ENCODE data around the gene INHBE.
"Not testable (repeated sequence)": the region's sequence is repeated elsewhere in the genome, so short reads cannot be mapped to it uniquely, and the experiment has no call there.

INHBE gene

DNA sequence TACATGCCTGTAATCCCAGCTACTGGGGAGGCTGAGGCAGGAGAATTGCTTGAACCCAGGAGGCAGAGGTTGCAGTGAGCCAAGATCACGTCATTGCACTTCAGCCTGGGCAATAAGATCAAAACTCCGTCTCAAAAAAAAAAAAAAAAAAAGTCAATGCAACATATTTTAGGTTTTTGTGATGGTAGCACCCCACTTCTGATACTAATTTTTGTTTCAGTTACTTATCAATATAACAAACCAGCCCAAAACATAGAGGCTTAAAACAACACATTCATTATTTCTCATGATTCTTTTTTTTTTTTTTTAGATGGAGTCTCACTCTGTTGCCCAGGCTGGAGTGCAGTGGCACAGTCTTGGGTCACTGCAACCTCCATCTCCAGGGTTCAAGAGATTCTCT is 13.7 kb upstream of the INHBE start:
- not testable (repeated sequence) for DNase-seq (ENCODE audit: low read depth)

DNA sequence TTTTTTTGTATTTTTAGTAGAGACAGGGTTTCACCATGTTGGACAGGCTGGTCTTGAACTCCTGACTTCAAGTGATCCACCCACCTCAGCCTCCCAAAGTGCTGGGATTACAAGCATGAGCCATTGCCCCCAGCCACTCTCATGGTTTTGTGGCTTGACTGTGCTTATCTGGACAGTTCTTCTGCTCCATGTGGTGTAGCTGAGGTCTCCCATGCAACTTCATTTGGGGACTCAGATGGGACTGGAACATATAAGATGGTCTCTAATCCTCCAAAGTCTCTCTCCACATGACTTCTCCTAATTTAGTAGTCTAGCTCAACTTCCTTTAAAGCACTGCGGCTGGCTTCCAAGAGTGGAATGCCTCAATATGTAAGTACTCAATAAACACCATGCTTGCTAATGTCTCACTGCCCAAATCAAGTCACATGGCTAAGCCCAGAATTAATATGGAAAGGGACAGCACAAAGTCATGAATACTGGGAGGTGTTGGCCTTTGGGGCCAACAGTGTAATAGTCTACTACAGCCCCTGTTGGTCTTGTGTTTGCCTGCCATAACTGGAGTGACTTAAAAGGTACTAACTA is 13.2 kb upstream of the INHBE start:
- DNase-seq (ENCODE audit: low read depth), result no peak

DNA sequence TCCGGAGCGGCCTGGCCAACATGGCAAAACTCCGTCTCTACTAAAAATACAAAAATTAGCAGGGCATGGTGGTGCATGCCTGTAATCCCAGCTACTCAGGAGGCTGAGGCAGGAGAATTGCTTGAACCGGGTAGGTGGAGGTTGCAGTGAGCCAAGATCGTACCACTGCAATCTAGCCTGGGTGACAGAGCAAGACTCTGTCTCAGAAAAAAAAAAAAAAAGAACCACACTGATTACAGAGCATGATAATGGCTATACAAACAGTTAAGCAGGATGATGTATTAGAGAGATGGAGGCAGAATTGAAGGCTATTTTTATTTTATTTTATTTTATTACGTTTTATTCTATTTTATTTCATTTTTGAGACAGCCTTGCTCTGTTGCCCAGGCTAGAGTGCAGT is 10.8 kb upstream of the INHBE start:
- DNase-seq (ENCODE audit: low read depth), result not testable (repeated sequence)

DNA sequence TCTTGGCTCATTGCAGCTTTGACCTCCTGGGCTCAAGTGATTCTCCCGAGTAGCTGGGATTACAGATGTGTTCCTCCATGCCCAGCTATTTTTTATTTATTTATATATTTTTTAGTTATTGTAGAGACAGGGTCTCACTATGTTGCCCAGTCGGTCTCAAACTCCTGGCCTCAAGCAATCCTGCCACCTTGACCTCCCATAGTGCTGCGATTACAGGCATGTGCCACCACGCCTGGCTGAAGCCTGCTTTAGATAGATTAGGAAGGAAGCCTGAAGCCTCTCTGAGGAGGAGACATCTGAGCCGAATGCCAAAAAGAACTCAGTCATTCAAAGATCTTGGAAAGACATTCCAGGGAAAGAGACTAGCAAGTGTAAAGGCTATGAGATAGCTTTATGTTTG is 10.4 kb upstream of the INHBE start:
- no peak for DNase-seq (ENCODE audit: low read depth)

DNA sequence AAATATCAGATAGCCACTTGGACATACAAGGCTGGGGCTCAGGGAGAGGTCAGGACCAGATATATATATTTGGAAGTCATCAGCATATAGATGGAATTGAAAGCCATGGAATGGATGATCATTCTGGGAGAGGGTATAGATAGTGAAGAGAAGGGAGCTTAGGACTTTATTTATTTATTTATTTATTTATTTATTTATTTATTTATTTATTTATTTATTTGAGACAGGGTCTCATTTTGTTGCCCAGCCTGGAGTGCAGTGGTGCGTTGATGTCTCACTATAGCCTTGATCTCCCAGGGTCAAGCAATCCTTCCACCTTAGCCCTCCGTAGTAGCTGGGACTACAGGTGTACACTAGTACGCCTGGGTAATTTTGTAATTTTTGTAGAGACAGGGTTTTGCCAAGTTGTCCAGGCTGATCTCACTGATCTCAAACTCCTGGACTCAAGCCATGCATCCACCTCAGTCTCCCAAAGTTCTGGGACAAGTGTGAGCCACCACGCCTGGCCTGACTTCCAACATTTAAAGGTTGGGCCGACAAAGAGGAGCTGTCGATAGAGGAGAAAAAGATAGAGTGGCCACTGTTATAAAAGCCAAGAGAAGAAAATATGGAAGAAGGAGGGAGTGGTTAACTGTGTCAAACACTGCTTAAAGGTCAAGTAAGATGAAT is 8.7 kb upstream of the INHBE start:
- no peak for DNase-seq (ENCODE audit: low read depth)

DNA sequence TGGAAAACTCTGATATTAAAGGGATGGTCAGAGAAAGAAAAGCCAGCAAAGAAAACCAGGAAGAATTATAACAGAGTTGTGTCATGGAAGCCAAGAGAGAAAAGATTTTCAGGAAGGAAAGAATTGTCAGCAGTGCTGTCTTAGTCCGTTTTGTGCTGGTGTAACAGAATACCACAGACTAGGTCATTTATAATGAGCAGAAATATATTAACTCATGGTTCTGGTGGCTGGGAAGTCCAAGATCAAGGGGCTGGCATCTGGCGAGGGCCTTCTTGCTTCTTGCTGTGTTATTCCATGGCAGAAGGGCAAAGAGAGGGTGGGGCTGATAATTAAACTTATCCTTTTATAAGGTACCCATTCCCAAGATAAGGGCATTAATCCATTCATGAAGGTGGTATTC is 6.4 kb upstream of the INHBE start:
- DNase-seq (ENCODE audit: low read depth), result no peak

DNA sequence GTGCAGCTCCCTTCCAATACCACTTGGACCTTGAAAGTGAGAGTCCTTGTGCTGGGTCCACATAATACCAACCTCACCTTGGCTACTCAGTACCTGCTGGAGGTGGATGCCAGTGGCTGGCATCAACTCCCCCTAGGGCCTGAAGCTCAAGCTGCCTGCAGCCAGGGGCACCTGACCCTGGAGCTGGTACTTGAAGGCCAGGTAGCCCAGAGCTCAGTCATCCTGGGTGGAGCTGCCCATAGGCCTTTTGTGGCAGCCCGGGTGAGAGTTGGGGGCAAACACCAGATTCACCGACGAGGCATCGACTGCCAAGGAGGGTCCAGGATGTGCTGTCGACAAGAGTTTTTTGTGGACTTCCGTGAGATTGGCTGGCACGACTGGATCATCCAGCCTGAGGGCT is 5.7 kb upstream of the INHBE start:
- no peak for DNase-seq (ENCODE audit: low read depth)

DNA sequence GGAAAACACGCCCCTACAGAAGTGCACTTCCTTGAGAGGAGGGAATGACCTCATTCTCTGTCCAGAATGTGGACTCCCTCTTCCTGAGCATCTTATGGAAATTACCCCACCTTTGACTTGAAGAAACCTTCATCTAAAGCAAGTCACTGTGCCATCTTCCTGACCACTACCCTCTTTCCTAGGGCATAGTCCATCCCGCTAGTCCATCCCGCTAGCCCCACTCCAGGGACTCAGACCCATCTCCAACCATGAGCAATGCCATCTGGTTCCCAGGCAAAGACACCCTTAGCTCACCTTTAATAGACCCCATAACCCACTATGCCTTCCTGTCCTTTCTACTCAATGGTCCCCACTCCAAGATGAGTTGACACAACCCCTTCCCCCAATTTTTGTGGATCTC is 5.0 kb upstream of the INHBE start:
- no peak for DNase-seq (ENCODE audit: low read depth)

DNA sequence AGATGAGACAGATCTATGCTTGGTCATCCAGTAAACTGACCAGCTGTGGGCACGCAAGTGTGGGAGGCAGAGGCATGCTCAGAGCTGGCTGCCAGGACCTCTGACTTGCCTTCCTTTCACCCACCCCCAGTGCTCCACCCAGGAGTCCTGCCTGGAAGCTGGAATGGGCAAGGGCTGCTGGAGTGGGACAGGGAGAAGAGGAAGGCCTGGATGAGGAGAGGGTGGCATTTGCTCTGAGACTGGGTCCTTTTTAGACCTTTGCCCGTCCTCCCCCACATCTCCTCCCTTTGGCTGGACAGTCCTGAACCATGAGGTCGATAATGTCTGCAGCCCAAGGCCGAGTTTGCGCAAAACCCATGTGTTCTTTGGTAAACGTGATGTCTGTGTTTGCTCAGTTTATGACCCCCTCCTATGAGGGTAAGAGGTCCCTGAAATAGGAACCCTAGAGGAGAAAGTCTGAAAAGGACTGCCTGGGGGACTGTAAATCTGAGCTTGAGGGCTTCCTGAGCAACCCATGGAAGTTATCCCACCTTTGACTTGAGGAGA is 3.8 kb upstream of the INHBE start:
- DNase-seq (ENCODE audit: low read depth), result no peak

DNA sequence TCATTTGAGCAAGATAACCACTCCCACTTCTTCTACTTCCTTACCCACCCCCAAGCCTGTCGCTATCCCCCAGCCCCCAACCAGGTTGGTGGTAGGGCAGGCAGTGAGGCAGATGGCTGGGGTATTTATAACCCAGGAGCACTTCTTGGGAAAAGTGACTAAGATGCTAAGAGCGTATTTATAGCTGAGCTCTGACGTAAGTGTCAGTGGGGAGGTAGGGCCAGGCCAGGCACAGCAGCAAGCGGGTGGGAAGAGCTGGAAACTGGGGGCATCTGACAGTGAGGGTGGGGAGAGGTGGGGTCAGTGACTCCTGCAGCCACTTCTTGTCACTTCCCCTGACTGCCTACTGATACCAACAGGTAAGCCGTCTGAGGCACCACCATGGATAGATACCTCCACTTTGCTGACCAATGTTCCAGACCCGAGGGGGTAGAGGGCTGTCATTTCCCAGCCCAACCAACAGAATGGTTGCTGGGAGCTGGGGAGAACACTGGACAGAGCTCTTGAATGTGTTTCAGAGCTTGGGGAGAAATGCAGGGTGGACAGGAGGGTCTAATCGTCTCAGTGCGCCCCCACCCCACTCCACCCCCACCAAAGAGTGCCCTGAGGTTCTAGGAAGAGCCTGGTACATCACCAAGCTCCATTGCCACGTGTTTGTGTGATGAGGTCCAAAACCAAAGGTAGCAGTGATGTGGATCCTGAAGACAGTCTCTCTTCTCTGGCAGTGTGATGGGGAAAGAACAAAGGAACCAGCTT is 2.7 kb upstream of the INHBE start:
- peak; percentile 65 for DNase-seq (ENCODE audit: low read depth)

DNA sequence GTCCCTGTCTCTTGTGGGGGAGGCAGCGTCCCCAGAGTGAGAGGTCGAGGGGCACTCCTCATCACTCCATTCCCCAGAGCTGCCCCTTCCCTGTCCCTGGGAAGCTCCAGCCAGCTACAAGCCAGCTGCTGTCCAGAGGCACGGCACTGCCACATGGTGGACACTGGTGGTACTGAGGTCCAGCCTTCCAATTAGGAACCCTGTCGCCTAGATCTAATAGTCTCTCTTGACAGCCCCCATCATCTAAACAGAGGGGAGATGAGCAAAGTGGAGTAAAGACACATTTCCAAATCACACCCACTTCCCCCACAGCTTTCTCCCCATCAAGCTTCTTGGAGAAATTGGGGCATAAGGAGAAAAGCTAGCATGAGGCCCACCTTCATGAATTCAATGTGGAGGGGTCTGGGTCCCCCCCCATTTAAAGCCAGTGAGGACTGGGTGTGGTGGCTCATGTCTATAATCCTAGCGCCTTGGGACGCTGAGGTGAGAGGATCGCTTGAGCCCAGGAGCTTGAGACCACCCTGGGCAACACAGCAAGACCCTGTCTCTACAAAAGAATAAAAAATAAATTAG is 2.1 kb upstream of the INHBE start:
- DNase-seq (ENCODE audit: low read depth), result peak; percentile 47

DNA sequence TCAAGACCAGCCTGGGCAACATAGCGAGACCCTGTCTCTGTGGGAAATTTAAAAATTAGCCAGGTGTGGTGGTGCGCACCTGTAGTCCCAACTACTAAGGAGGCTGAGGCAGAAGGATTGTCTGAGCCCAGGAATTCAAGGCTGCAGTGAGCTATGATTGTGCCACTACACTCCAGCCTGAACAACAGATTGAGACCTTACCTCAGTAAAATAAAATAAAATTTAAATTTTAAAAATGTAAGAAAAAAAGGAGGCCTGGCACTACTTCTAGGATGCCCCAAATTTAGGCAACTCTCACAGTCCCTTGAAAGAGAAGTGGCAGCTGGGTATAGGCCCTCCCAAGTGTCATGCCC is 918 bp upstream of the INHBE start:
- no peak for DNase-seq (ENCODE audit: low read depth)

DNA sequence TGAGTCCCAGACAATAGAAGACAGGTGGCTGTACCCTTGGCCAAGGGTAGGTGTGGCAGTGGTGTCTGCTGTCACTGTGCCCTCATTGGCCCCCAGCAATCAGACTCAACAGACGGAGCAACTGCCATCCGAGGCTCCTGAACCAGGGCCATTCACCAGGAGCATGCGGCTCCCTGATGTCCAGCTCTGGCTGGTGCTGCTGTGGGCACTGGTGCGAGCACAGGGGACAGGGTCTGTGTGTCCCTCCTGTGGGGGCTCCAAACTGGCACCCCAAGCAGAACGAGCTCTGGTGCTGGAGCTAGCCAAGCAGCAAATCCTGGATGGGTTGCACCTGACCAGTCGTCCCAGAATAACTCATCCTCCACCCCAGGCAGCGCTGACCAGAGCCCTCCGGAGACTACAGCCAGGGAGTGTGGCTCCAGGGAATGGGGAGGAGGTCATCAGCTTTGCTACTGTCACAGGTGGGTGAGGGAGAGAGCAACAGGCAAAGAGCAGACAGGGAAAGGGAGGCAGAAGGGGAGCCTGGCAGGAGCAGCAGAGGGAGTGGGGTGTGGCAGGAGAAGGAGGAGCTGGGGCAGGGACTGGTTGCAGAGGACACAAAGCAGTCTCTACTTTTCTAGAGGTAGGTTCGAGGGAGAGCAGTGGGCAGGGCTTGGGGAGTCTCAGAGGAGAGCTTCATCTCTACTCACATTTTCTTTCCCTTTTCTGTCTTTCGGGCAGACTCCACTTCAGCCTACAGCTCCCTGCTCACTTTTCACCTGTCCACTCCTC is 452 bp downstream of the INHBE start:
- no peak for DNase-seq (ENCODE audit: low read depth)

DNA sequence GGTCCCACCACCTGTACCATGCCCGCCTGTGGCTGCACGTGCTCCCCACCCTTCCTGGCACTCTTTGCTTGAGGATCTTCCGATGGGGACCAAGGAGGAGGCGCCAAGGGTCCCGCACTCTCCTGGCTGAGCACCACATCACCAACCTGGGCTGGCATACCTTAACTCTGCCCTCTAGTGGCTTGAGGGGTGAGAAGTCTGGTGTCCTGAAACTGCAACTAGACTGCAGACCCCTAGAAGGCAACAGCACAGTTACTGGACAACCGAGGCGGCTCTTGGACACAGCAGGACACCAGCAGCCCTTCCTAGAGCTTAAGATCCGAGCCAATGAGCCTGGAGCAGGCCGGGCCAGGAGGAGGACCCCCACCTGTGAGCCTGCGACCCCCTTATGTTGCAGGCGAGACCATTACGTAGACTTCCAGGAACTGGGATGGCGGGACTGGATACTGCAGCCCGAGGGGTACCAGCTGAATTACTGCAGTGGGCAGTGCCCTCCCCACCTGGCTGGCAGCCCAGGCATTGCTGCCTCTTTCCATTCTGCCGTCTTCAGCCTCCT is 1.1 kb downstream of the INHBE start:
- DNase-seq (ENCODE audit: low read depth), result no peak

DNA sequence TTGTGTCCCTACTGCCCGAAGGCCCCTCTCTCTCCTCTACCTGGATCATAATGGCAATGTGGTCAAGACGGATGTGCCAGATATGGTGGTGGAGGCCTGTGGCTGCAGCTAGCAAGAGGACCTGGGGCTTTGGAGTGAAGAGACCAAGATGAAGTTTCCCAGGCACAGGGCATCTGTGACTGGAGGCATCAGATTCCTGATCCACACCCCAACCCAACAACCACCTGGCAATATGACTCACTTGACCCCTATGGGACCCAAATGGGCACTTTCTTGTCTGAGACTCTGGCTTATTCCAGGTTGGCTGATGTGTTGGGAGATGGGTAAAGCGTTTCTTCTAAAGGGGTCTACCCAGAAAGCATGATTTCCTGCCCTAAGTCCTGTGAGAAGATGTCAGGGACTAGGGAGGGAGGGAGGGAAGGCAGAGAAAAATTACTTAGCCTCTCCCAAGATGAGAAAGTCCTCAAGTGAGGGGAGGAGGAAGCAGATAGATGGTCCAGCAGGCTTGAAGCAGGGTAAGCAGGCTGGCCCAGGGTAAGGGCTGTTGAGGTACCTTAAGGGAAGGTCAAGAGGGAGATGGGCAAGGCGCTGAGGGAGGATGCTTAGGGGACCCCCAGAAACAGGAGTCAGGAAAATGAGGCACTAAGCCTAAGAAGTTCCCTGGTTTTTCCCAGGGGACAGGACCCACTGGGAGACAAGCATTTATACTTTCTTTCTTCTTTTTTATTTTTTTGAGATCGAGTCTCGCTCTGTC is 1.8 kb downstream of the INHBE start:
- DNase-seq (ENCODE audit: low read depth), result no peak

DNA sequence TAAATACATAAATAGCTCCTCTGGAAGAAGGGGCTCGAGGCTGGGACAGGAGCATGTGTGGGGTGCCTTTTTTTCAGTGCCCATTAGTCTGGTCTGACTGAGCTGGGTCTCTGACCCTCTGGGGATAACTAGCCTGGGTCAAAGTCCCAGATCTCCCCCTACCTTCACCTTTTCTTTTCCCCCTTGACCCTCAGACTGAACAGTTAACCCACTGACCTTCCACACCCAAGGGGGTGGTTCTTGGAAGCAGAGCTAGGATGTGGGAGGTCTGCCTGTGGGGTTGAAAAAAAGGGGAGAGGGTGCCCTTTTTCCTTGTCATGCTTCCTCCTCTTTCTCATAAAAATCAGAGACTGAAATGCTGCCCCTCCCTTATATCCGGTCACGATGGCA is 3.6 kb downstream of the INHBE start:
- DNase-seq (ENCODE audit: low read depth), result no peak

DNA sequence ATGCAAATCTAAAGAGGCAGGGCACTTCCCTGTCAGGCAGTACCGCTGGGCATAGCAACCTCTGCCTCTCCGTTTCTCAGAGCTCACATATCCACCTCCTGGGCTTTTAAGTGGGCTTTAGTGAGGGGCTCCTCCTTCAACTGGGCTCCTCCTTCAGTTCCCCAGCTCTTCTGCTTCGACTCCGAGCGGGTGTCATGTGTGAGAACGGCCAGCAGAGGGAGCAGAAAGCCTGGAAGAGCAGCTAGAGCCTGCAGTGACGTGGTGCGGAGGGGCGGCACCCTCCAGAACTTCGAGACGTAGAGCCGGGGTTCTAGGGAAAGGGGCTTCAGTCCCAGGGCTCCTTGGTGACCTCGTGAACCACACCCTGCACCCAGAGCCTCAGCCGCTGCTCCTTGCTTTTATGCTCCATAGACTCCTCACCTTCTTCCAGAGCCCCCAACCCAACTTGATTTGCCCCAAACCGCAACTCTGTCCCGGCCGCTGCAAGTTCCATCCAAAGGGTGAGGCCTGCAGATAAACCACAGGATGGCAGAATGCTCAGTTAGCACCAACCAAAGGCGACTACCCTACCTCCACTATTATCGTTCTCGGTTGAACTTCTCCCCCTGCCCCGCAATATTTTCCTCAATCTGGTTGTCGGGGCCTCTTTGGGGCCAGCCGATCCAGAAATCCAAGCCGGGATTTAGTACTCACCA is 4.1 kb downstream of the INHBE start:
- peak; percentile 89 for DNase-seq (ENCODE audit: low read depth)

DNA sequence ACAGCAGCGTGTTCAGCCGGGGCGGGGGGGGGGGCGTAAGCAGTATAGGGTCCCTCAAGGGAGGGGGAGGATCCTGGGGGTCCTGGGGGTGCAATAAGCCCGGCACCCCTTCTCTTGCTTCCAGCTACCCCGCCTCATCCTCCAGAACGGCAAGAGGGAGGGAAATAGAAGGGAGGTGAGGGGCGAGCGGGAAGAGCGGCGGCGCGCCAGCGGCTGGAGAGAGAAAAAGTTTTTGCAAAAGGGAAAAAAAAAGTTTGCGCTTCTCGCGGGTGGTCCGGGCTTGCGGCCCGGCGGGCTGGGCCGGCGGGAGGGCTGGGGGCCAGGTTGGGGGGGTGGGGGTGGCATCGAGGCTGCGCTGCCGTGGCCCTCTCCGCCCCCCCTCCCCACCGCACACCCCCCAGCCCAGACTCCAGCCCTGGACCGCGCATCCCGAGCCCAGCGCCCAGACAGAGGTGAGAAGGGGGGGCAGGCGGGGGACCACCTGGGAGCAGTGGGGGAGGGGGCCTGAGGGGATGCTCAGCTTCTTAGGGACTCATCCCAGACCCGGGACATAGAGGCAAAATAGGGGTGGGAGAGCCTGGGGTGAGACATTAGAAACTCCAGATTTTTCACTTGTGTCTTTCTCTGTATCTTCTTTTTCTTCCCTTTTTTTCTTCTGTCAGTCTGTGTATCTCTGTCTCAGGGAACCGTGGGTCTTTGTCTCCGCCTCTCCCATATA is 4.8 kb downstream of the INHBE start, which contains the start of gene GLI1:
GLI1 (plus strand) TSS at position 36 of the 718 bp plus-strand sequence. CDS start 3,907 bp downstream, outside the sequence.
- peak; percentile 10 for DNase-seq (ENCODE audit: low read depth)

DNA sequence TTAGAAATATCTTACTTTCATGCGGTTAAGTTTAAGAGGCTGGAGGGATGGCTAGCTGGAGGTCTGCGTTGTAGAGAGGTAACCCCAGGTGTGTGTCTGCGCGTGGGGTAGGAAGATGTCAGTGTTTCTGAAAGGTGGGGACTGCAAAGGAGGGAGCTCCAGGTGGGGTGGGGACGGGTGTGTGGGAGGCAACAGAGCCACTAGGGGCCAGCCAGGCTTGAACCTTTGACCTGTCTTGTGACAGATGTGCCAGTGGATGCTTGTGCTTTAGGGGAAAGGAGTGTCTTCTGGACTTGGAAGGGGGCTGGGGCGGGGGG is 5.3 kb downstream of the INHBE start:
- no peak for DNase-seq (ENCODE audit: low read depth)

DNA sequence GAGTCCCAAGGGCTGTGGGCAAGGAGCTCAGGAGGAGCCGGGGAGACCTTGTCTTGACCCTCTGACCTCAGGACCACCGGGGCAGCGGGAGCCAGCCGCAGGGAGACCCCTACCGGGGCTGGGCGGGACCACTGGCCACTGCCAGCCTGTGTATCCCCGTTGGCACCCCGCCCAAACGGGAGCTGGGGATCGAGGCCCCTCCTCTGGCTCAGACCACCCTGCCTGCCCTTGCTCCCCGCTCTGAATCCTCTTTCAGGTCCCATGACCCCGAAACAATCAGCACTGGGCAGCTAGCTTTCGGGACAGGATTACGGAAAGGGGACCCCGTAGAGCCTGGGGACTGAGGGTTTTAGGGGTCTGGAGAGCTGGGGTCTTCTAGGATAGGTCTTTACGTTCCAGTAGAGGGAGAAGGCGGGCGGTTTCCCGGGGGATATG is 5.8 kb downstream of the INHBE start:
- DNase-seq (ENCODE audit: low read depth), result no peak
